Endothelial cell of umbilical vein (primary cell): ENCODE measurements around the gene SLC17A2.

Experiments
- CTCF ChIP-seq, 2 donors: IDR thresholded peaks; 1 replicate in 1 of 2; 2 replicates in 1 of 2; pipeline ENCODE4 v1.5.1; 2011; ENCODE audit warnings: low read length in 2 of 2, mild to moderate bottlenecking in 2 of 2, moderate library complexity in 2 of 2, control low read depth in 1 of 2, inconsistent platforms in 1 of 2, low read depth in 1 of 2; ENCODE audit not compliant: insufficient read depth in 1 of 2; ENCODE audit errors: extremely low read depth in 1 of 2
- POLR2A ChIP-seq: IDR thresholded peaks from 2 replicates; pipeline ENCODE4 v1.6.1; 2012; ENCODE audit warnings: low read depth, mild to moderate bottlenecking, control low read depth, low read length

- no peak for TF ChIP-seq POLR2A
- no peak for TF ChIP-seq CTCF (IDR thresholded peaks at IDR 0.05; ENCODE audit: extremely low read depth in 1 of 2, insufficient read depth in 1 of 2, low read depth in 1 of 2, low read length in 2 of 2)
Measured at GRCh38 chr6:25883536-25883935, 47.0 kb downstream of the SLC17A2 start.
